ENCODE data around the gene ATP4A.

Gene ATP4A

DNA sequence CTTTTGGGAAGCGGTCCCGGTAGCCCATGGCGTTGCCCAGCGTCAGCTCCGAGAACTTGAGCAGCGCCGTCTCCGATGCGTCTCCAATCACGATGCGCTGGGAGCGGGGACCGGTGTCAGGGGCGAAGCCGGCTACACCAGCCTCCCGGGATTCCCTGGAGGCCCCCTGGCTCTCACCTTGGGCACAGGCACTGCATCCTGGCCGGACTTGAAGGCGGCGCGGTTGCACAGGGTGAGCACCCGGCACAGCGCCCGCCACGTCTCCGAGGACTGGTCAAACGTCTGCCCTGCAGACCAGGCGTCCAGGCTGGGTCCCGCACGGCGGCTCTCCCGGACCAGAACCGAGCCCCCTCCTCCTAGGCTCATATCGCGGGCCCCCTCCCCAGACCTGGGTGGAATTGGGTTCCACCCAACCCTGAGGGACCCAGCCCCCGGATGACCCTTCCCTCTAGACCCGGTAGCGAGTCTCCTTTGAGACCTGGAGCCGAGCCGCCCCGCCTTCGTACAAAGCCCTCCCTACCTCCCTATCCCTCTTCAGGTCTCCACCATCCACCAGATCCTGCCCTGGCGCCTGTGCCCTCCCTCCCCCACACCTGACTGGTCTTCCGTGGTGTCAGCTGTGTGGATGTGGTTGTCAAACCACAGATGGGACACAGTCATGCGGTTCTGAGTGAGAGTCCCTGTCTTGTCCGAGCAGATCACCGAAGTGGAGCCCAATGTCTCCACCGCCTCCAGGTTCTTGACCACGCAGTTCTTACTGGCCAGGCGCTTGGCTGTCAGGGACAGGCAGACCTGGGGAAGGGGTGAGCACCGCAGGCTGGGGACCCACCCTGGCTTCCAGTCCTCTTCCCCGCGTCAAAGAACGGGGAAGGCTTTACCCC is 4.8 kb downstream of the ATP4A start:
- no peak overlapping the region for H3K4me3 ChIP-seq (ENCODE audit: low read depth, low read length)
- TF ChIP-seq, protein P1, sequence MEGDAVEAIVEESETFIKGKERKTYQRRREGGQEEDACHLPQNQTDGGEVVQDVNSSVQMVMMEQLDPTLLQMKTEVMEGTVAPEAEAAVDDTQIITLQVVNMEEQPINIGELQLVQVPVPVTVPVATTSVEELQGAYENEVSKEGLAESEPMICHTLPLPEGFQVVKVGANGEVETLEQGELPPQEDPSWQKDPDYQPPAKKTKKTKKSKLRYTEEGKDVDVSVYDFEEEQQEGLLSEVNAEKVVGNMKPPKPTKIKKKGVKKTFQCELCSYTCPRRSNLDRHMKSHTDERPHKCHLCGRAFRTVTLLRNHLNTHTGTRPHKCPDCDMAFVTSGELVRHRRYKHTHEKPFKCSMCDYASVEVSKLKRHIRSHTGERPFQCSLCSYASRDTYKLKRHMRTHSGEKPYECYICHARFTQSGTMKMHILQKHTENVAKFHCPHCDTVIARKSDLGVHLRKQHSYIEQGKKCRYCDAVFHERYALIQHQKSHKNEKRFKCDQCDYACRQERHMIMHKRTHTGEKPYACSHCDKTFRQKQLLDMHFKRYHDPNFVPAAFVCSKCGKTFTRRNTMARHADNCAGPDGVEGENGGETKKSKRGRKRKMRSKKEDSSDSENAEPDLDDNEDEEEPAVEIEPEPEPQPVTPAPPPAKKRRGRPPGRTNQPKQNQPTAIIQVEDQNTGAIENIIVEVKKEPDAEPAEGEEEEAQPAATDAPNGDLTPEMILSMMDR (IDR thresholded peaks at IDR 0.05; ENCODE audit: low read depth, low read length): no peak

DNA sequence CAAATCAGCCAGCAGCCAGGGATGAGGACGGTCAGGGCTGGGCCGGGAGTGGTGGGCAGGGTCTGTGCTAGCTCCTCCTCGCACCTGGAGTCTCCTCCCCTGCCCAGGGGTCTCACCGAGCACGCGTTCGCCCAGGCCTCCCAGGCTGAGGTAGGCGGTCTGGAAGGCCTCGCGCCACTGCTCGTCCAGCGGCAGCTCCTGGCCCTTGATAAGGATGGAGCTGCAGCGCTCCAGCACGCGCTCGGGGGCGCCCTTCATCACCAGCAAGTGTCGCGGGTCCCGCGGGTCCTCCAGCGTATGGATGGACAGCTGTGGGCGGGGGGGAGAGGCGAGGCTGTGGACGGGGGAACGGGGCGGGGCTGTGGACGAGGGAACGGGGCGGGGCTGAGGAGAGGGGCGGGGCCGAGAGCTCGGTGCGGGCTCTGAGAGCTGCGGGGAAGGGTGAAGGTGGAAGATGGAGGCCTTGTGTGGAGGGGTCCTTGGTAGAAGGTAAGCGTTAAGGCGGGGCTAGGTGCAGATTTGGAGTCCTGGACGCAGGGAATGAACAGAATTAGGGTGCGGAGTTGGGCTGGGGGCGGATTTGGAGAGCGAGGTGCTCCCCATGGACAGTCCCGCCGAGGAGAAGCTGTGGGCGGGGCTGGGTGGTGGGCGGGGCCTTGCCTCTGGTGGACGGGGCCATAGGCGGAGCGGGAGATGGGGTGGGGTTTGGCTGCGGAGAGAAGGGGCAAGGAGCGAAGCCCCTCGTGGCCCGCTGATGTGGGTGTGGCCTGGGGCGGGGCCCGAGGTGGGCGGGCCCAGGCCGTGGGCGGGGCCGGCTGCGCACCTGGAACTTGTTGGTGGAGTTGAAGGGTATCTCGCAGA is 5.7 kb downstream of the ATP4A start:
- TF ChIP-seq, protein P1 (IDR thresholded peaks at IDR 0.05; ENCODE audit: low read depth, low read length): no peak
- no peak overlapping the region for H3K4me3 ChIP-seq (ENCODE audit: low read depth, low read length)

DNA sequence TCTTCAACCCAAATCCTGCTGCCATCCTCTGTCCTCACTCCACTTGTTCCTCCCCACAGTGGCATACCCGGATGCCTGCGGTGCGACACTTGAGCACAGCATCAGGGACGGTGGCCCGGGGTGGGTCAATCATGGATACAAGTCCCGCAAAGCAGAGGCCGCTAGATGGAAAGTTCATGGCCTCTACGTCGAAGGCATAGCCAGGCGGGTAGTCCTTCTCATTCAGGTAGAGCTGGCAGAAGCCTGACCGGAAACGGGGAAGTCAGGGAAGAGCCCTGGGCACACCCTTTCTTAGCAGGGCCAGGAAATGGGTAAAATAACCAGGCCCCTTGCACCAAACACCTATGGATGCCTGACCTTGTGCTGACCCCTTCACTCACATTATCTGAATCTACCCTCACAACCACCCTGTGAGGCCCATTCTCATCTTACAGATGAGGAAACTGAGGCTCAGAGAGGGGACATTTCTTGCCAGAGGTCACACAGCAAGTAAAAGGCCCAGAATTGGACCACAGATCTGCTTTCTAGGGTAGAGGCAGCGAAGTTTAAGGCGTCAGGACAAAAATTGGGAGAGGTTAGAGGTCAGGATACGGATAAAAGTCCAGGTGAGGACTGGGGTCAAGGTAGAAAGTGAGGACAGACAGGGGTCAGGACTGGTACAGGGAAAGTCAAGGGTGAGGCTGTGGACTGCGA is 6.5 kb downstream of the ATP4A start:
- TF ChIP-seq, protein P1 (IDR thresholded peaks at IDR 0.05; ENCODE audit: low read depth, low read length): no peak
- no peak overlapping the region for H3K4me3 ChIP-seq (ENCODE audit: low read depth, low read length)

DNA sequence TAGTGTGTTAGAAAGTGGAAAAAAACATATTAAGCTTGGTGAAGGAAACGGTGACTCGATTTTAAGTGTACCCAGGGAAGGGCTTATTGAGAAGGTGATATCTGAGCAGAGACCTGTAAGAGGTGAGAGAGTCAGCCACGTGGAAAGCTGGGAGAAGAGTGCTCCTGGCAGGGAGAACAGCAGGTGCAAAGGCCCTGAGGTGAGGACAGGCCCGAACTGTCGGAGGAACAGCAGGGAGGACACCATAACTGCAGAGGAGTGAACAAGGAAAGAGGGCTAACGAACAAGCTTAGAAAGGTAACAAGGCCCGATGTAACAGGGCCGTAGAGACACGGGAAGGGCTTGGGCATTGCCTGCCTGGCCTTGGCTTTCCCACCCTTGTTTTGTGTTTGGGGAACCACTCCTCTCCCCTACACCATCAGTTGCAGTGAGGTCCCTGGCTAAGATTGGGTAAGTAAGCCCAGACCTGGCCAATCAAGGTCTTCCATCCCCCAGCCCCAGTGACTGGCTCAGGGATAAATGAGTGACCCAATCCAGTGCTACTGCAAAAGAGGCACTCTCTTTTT is 7.3 kb downstream of the ATP4A start:
- H3K4me3 ChIP-seq (ENCODE audit: low read depth, low read length): no peak overlapping the region
- TF ChIP-seq, protein P1 (IDR thresholded peaks at IDR 0.05; ENCODE audit: low read depth, low read length): no peak

DNA sequence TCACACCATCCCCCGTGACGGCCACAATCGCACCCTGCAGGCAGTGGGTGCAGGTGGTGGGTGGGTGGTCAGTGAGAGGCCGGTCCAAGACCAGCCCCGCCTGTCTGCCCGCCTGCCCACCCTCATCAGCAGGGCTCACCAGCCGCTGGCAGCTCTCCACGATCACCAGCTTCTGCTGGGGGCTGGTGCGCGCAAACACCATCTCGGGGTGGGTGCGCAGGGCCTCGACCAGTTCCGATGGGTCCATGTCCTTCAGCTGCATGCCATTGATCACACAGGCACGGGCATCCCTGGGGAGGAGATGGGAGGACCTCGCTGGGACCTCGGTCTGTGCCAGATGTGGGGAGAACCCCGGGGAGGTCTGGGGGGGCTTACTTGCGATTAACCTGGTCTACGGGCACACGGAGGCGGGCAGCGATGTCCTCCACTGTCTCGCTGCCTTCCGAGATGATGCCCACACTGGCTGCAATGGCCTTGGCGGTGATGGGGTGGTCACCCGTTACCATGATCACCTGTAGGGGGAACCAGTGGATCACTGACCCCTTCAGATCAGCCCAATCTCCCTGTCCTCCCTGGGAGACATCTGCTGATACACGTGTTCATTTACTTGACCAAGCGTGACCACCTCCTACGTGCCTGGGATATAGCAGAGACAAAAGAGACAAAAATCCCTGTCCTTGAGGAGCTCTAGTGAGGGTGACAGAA is 8.0 kb downstream of the ATP4A start:
- TF ChIP-seq, protein P1 (IDR thresholded peaks at IDR 0.05; ENCODE audit: low read depth, low read length): no peak

DNA sequence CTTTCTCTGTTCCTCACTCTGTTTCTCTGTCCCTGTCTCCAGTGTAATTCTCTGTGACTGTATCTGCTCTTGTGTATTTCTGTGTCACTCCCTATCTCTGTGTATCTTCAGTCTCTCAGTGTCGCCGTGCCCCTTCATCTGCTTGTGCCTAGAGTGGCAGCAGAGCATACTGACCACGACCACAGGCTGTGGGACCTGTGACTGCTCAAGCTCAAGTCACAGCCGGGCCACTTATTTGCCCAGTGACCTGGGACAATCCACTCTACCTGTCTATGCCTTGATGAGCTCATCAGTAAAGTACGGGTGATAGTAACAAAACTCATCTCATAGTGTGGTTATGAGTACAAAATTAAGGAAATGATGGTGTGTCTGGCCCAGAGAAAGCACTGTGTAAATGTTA is 9.4 kb downstream of the ATP4A start:
- TF ChIP-seq, protein P1 (IDR thresholded peaks at IDR 0.05; ENCODE audit: low read depth, low read length): no peak
- no peak overlapping the region for H3K4me3 ChIP-seq (ENCODE audit: low read depth, low read length)

More for the DNA sequence above, 8.0 kb downstream of the ATP4A start:
- no peak overlapping the region for H3K4me3 ChIP-seq (ENCODE audit: low read depth, low read length)

Measured in WI38 (cell line).